ENCODE measurements around the gene GALNTL6.

GALNTL6 gene

DNA sequence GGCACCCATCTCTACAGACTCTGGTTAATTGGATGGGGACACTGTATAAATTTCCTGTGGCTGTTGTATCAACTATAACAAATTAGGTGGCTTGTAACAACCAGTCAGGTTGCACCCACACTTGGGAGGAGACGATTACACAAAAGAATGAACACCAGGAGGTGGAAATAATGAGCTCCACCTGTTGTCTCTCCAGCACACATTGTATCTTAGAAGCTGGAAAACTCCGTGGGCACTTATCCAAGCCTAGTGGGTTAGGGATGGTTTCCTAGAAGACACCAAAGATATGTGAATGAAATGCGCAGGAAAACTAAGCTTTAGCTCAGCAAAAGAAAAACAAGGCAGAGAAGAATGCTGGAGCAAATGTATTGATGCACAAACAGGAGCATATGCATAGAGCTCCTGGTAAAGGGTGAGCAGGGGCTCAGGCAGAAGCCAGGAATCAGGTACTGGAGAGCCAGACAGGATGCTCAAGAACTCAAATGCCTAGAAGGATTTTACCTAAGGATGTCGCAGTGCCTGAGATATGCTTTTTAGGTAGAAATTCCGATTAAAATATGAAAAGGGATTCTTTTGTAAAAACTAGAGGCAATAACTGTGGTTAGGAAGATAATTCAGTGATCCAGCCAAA is 111.7 kb downstream of the GALNTL6 start:
- H3K4me3 ChIP-seq (ENCODE audit: low read length) = no peak overlapping the region

DNA sequence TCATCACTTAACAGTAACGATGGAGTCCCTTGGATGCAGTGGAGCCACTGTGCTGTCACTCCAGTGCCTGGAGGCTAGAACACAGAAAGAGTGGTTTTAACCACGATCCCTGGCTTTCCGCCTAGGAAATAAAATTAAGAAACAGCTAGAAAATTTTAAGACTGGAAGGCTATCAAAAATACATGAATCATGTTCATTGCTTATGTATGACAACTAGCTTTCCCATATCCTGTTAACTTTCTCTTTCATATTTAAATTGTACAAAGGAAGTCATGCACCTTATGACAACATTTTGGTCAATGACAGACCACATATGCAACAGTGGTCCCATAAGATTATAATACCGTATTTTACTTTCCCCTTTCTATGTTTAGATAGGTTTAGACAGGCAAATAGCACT is 115.1 kb downstream of the GALNTL6 start:
- no peak overlapping the region for H3K4me3 ChIP-seq (ENCODE audit: low read length)
- no peak for TF ChIP-seq CTCF (conservative IDR thresholded peaks at IDR 0.05; ENCODE audit: low read depth, low read length)
- no peak for DNase-seq (ENCODE audit: low read depth)

More for the DNA sequence above, 111.7 kb downstream of the GALNTL6 start:
- no peak for TF ChIP-seq CTCF (conservative IDR thresholded peaks at IDR 0.05; ENCODE audit: low read depth, low read length)
- no peak for DNase-seq (ENCODE audit: low read depth)

DNA sequence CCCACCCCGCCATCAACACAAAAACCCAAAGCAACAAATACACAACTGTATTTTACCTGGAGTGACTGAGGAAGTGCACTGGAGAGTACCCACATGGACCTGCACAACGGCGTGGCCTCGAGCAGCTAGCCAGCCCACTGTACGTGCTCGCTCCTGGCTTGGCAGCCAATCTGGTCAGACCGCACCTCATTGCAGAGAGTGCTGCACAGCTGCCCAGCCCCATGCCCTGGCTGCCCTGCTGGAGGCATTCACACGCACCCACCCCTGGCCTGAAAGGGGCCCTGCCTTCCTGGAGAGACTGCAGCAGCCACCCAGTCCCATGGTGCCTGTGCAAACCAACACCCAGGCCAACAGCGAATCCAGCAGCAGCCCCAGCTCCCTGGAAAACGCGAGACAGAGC is 116.3 kb downstream of the GALNTL6 start:
- no peak overlapping the region for H3K4me3 ChIP-seq (ENCODE audit: low read length)
- DNase-seq (ENCODE audit: low read depth) = no peak
- no peak for TF ChIP-seq CTCF (conservative IDR thresholded peaks at IDR 0.05; ENCODE audit: low read depth, low read length)

DNA sequence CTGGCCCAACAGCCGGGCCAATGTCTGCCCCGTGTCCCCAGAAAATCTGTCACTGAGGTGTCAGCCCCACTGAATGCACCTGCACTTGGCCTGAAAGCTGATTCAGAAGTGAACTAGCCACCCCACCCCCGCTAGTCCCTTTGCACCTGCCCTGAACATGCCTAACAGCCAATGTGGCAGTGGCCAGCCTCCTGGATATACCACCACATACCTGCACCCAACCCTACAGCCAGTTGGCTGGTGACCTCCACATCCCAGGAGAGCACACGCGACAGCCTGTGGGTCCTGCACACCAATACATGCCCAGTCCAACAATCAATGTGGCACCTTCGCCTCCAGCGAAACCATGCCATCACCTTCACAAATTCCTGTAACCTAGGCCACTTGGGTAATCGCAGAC is 116.7 kb downstream of the GALNTL6 start:
- no peak for DNase-seq (ENCODE audit: low read depth)
- no peak for TF ChIP-seq CTCF (conservative IDR thresholded peaks at IDR 0.05; ENCODE audit: low read depth, low read length)

DNA sequence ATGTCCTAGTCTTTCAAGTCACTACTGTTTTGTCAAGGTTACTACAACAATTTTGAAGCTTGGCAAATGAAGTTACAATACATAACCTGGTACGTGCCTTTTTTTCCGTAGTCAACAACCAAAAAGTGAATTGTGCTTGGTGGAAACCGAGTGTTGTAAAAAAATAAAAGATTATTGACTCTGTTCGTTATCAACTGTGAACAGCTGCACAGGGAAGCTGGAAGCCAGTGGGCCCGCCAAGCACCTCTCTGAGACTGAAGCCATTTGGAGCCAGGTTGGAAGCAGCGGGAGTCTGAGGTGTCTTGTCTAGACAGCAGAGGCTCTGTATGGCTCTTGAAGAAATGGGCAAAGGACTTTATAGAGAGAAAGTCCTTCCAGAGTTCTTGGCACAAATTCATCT is 119.0 kb downstream of the GALNTL6 start:
- TF ChIP-seq CTCF (conservative IDR thresholded peaks at IDR 0.05; ENCODE audit: low read depth, low read length) = no peak

More for the DNA sequence above, 116.7 kb downstream of the GALNTL6 start:
- H3K4me3 ChIP-seq (ENCODE audit: low read length) = no peak overlapping the region

DNA sequence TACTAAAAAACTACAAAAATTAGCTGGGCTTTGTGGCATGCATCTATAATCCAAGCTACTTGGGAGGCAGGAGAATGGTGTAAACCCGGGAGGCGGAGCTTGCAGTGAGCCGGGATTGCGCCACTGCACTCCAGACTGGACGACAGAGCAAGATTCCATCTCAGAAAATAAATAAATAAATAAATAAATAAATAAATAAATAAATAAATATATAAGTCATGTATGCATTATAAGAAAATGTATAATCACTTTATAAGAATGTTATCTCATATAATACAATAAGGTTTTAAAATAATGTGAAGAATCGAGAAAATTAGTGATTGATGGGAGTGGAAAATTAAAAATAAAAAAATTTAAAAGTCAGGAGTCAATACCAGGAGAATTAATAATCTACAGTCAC is 127.5 kb downstream of the GALNTL6 start:
- no peak for TF ChIP-seq CTCF (conservative IDR thresholded peaks at IDR 0.05; ENCODE audit: low read depth, low read length)

More for the DNA sequence above, 119.0 kb downstream of the GALNTL6 start:
- no peak overlapping the region for H3K4me3 ChIP-seq (ENCODE audit: low read length)
- no peak for DNase-seq (ENCODE audit: low read depth)

GRCh38 chr4:171947400-171947799 is 134.2 kb downstream of the GALNTL6 start:
- TF ChIP-seq CTCF (conservative IDR thresholded peaks at IDR 0.05; ENCODE audit: low read depth, low read length) = no peak
- no peak overlapping the region for H3K4me3 ChIP-seq (ENCODE audit: low read length)
- no peak for DNase-seq (ENCODE audit: low read depth)

More for the DNA sequence above, 127.5 kb downstream of the GALNTL6 start:
- DNase-seq (ENCODE audit: low read depth) = no peak
- H3K4me3 ChIP-seq (ENCODE audit: low read length) = no peak overlapping the region
